Transverse colon (tissue), 4 donors: ENCODE data around the gene RAB3GAP2. TPM values are rescaled to one million over a fixed set of nuclear protein-coding genes. Genes with fewer than 3 reads are reported as not detected.
"Not testable (repeated sequence)": the region's sequence is repeated elsewhere in the genome, so short reads cannot be mapped to it uniquely, and the experiment has no call there.

Source experiments
- DNase-seq: peaks from one replicate; pipeline ENCODE4 v3.0.0-alpha.2; 2019
- H3K27ac ChIP-seq, 4 donors: fragments of 200-600 bp; sonication (generic); 2 replicates each; pipeline ENCODE4 v1.5.1; 2016 to 2018; ENCODE audit warnings: inconsistent platforms in 4 of 4
- H3K27me3 ChIP-seq: fragments of 200-600 bp; sonication (generic); 2 replicates; pipeline ENCODE4 v1.5.1; 2017; ENCODE audit warnings: inconsistent platforms
- H3K36me3 ChIP-seq, 4 donors: fragments of 200-600 bp; sonication (generic); 2 replicates each; pipeline ENCODE4 v1.5.1; 2017 to 2019; ENCODE audit warnings: inconsistent platforms in 4 of 4
- H3K4me1 ChIP-seq, 4 donors: fragments of 200-600 bp; sonication (generic); 2 replicates each; pipeline ENCODE4 v1.5.1; 2017 to 2020; ENCODE audit warnings: inconsistent platforms in 4 of 4
- H3K4me3 ChIP-seq, 4 donors: fragments of 200-600 bp; sonication (generic); 1 replicate in 1 of 4; 2 replicates in 3 of 4; pipeline versions ENCODE4 v1.5.1 to v1.6.1; 2017 to 2019; ENCODE audit warnings: inconsistent platforms in 4 of 4
- H3K9me3 ChIP-seq, 2 donors: fragments of 200-600 bp; sonication (generic); 2 replicates each; pipeline ENCODE4 v1.5.1; 2017 to 2019; ENCODE audit warnings: inconsistent platforms in 2 of 2
- EP300 ChIP-seq: sonication (generic); formaldehyde crosslinking; IDR thresholded peaks from one replicate; pipeline ENCODE4 v1.6.1; 2017; ENCODE audit warnings: antibody characterized with exemption, low read depth
- POLR2A ChIP-seq: fragments of 450-650 bp; IDR thresholded peaks from one replicate; pipeline ENCODE4 v1.6.1; 2016; ENCODE audit warnings: antibody characterized with exemption, mild to moderate bottlenecking, moderate library complexity
- POLR2AphosphoS5 ChIP-seq, 3 donors: sonication (generic); formaldehyde crosslinking; IDR thresholded peaks; one replicate each; pipeline ENCODE4 v1.6.1; 2016; ENCODE audit warnings: antibody characterized with exemption in 3 of 3
- WGBS, 2 donors: methylation state at CpG; one replicate each; pipeline ENCODE4 v1.1.5; 2018; ENCODE audit warnings: low coverage in 1 of 2; 5-methylcytosine and 5-hydroxymethylcytosine counted together
- in situ Hi-C, 4 donors: fragments of 200-750 bp; cut with MboI; loops; one replicate each; pipeline versions ENCODE4 v1.15.0 to v1.15.1; 2017; ENCODE audit warnings: low sequenced_read_pairs in 3 of 4, low pct_ligation_motif_present in 1 of 4, low pct_unique_long_range_greater_than_20kb in 1 of 4
- intact Hi-C: fragments of 100-400 bp; cut with DNase I; formaldehyde crosslinking; loops from one replicate; pipeline ENCODE4 v1.15.1; 2023; ENCODE audit warnings: low total_unique reads
- total RNA-seq, 4 donors: library from RNA; depleted of rRNA; stranded (reverse); fragments of >200 nt; gene quantifications; one replicate each; pipeline ENCODE4 v1.1.0, GENCODE V29; 2016
- TF ChIP-seq, protein P1 (sequence below), 5 experiments: fragments of 200-600 bp in 3 of 5; fragments of 450-650 bp in 2 of 5; sonication (generic) in 3 of 5; IDR thresholded peaks; 1 replicate in 2 of 5; 2 replicates in 3 of 5; pipeline ENCODE4 v1.5.1; 2016 to 2017; ENCODE audit warnings: antibody characterized with exemption in 5 of 5, inconsistent platforms in 3 of 5, mild to moderate bottlenecking in 2 of 5, moderate library complexity in 1 of 5

The RAB3GAP2 gene
- total RNA-seq, 4 donors from 2014 or later: 17.6 to 28.1 (median 23.9) TPM

GRCh38 chr1:220182111-220182510 lies 90.1 kb downstream of the RAB3GAP2 start:
- 83 to 94% methylated on average over 1 of the region's 1 CpG for WGBS, 2 donors

GRCh38 chr1:220176540-220176939 lies 95.7 kb downstream of the RAB3GAP2 start:
- Histone ChIP-seq H3K27me3 (no peaks in the 10 kb centered on the region), H3K36me3 (peaks cover 0 to 27% (median 3%) of the 10 kb centered on the region in 4 donors), H3K27ac (no peak overlapping the region), H3K9me3 (no peaks in the 10 kb centered on the region), H3K4me3 (no peak overlapping the region), H3K4me1 (no peaks in the 10 kb centered on the region)
- no peak for DNase-seq
- no peak for TF ChIP-seq POLR2A
- no peak for TF ChIP-seq POLR2AphosphoS5 (IDR thresholded peaks at IDR 0.05)
- TF ChIP-seq EP300: no peak
- TF ChIP-seq, protein P1, sequence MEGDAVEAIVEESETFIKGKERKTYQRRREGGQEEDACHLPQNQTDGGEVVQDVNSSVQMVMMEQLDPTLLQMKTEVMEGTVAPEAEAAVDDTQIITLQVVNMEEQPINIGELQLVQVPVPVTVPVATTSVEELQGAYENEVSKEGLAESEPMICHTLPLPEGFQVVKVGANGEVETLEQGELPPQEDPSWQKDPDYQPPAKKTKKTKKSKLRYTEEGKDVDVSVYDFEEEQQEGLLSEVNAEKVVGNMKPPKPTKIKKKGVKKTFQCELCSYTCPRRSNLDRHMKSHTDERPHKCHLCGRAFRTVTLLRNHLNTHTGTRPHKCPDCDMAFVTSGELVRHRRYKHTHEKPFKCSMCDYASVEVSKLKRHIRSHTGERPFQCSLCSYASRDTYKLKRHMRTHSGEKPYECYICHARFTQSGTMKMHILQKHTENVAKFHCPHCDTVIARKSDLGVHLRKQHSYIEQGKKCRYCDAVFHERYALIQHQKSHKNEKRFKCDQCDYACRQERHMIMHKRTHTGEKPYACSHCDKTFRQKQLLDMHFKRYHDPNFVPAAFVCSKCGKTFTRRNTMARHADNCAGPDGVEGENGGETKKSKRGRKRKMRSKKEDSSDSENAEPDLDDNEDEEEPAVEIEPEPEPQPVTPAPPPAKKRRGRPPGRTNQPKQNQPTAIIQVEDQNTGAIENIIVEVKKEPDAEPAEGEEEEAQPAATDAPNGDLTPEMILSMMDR (IDR thresholded peaks at IDR 0.05): no peak
- in situ Hi-C loops (no loop called here), intact Hi-C loops (no loop called here)
- WGBS, 2 donors: 100% methylated on average over 1 of the region's 1 CpG; no CpG with 5 or more reads in 1 of the 2 donors

More at GRCh38 chr1:220182111-220182510, 90.1 kb downstream of the RAB3GAP2 start:
- TF ChIP-seq, protein P1 (IDR thresholded peaks at IDR 0.05): no peak
- TF ChIP-seq POLR2A (no peak), POLR2AphosphoS5 (IDR thresholded peaks at IDR 0.05) (no peak), EP300 (no peak)
- no peak for DNase-seq
- in situ Hi-C loops (no loop called here), intact Hi-C loops (no loop called here)
- no peak overlapping the region for H3K27ac ChIP-seq
- no peaks in the 10 kb centered on the region for H3K27me3 ChIP-seq
- no peaks in the 10 kb centered on the region for H3K9me3 ChIP-seq
- H3K4me1 ChIP-seq: no peaks in the 10 kb centered on the region
- peaks cover 0 to 48% (median 7%) of the 10 kb centered on the region in 4 donors for H3K36me3 ChIP-seq
- H3K4me3 ChIP-seq: no peak overlapping the region

DNA sequence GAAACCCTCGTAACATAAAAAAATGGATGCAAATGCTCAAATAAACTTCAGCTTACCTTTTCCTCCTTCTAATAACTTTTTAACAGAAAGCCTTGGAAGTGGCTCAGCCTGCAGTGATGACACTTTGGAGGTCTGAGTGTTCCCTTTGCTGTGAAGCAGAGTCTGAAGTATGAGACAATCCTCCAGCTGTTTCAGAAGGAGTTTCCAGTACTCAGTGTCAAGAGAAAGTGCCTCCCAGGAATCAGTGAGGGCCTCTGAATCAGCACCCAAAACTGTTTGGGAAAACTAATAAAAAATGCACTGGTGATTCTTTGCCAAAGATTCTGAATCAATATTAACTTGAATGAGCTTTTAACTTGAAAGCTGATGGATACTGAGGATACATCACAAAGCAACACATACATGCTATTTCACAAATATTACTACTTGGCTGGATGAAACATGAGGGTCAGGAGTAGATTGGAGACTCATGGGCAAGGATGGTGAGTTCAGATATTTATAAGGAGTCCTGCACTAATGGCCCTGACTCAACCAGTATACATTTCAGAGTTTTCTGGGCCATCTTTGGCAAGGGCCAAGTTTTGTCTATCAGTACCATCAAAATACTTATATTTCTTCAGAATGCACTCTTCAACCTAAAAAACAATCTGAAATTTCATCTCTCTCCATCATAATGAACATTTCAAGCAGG lies 101.3 kb downstream of the RAB3GAP2 start:
- DNase-seq: no peak
- in situ Hi-C loops: no loop called here
- no peak for TF ChIP-seq POLR2AphosphoS5 (IDR thresholded peaks at IDR 0.05)
- TF ChIP-seq, protein P1 (IDR thresholded peaks at IDR 0.05): no peak
- no peak for TF ChIP-seq POLR2A
- no peak for TF ChIP-seq EP300
- Histone ChIP-seq H3K9me3 (no peaks in the 10 kb centered on the region), H3K27me3 (no peaks in the 10 kb centered on the region), H3K27ac (no peak overlapping the region), H3K36me3 (peaks cover 0 to 55% (median 22%) of the 10 kb centered on the region in 4 donors), H3K4me1 (no peaks in the 10 kb centered on the region), H3K4me3 (no peak overlapping the region)
- intact Hi-C loops: no loop called here
- 94 to 95% methylated on average over 1 of the region's 1 CpG for WGBS, 2 donors

DNA sequence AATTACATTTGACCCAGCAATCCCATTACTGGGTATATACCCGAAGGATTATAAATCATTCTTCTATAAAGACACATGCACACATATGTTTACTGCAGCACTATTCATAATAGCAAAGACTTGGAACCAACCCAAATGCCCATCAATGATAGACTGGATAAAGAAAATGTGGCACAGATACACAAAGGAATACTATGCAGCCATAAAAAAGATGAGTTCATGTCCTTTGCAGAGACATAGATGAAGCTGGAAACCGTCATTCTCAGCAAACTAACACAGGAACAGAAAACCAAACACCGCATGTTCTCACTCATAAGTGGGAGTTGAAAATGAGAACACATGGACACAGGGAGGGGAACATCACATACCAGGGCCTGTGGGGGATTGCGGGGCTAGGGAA lies 102.4 kb downstream of the RAB3GAP2 start:
- H3K27me3 ChIP-seq, H3K4me3 ChIP-seq, H3K27ac ChIP-seq, intact Hi-C loops, in situ Hi-C loops, DNase-seq, H3K4me1 ChIP-seq, H3K9me3 ChIP-seq: not testable (repeated sequence)
- 92 to 100% methylated on average over 4 of the region's 4 CpGs for WGBS, 2 donors
- H3K36me3 ChIP-seq: peaks cover 0 to 63% (median 22%) of the 10 kb centered on the region in 4 donors
